Right kidney (tissue), 1 donor: ENCODE data around the gene DNAH10.
"Not testable (repeated sequence)": the region's sequence is repeated elsewhere in the genome, so short reads cannot be mapped to it uniquely, and the experiment has no call there.

Source experiments
- DNase-seq: peaks from one replicate; pipeline ENCODE4 v3.0.0-alpha.2; 2016

Gene DNAH10

DNA sequence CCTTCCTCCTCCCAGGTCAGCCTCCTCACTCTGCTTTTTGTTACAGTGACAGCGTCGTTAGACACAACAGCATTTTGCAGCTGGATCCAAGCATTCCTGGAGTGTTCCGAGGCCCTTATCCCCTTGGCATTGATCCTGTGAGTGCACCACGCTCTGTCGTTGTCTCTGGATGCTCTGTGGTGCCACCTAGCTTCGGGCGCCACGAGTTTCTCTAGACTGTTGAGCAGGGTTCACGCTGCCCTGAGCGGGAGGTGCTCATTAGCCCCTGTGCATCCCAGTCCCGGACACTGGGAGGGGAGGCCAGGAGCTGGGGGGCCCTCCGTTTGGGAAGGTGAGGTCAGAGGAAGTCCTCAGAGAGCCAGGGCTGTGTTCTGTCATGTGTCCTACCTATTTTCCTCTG, 17.3 kb upstream of the DNAH10 start:
- DNase-seq = no peak

DNA sequence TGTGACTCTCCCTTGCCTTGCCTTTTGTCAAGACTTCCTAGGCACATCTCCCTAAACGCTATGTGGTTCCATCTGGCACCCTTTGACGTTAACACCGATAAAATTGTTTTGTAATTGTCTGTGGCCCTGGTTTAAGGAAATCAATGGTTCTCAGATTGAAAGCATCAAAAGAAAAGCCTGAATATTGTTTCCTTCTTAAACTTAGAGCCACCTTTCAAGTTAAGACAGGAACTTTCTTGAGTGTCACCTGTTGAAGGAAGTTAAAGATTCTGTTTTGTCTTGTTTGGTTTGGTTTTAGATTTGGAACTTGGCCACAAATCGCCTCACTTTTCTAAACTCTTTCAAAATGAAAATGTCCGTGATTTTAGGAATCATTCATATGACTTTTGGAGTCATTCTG, 14.8 kb upstream of the DNAH10 start:
- DNase-seq = no peak

DNA sequence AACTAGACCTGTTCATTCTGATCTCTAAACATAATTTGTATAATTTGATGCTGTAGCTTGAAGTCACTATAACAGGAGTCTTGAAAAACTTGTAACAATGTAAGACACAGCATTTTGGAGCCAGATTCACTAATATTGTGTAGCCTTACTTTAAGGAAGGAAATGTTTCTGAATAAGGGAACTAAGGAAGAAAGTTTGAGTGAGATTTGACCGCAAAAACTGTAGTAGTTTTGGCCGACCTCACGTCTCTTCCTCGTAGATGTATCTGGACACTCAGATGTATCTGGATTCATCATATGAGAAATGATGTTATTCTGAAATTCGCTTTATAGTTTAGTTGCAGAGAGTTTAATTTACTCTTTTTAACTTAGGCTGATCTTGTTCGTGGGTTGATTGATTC, 13.9 kb upstream of the DNAH10 start:
- no peak for DNase-seq

DNA sequence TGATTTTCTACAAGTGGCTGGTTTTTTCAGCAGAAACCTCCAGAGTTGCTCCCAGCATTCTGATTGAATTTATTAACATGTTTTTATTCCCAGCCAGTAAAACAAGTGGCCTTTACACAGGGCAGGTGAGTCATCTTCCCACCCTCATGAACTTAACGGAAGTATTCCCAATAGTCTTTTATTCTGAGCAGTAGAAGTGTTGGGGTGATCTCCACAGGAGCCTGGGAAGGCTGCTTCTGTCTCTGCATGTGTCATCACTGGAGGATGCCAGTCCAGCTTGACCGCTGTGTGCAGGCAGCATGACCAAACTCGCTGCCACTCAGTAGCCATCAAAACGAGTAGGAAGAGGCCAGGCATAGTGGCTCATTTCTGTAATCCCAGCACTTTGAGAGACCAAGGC, 13.4 kb upstream of the DNAH10 start:
- DNase-seq = no peak

DNA sequence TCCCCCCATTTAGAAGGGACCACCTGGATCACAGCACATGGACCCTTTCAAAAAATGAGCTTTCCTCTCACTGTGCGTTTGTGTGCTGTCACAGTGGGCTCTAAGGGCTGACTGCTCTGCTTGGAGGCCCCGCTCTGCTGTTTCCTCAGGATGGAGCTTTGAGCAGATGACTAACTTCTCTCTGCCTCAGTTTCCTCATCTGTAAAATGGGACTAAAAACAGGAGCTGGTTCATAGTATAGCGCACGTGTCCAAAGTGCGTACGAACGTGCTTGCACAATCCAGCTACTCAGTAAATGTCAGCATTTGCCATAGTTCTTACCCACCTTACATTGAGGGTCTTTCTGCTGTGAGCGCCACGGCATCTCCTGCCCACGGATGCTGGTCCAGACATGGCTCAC, 12.7 kb upstream of the DNAH10 start:
- no peak for DNase-seq

DNA sequence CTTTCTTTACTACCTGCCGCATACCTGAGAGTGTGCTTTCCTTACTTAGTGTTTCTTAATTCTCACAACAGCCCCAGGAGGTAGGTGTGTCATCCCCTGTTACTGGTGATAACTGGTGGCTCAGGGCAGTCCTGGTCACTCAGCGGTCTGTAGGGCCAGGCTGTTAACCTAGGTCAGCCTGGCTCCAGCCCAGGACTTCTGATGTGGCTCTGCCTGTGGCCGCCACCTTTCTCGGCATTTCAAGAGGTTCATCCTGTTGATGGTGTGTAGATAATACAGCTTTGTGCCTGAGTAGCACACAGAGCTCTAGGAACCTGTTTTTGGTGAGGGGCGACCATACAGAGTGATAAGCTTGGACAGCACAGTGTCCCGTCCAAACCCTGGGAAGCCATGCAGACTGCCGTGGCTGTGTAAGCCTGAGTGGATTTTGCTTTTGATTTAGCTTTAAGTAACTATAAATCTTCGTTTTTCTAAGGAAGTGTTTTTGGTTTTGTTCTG, 11.9 kb upstream of the DNAH10 start:
- no peak for DNase-seq

DNA sequence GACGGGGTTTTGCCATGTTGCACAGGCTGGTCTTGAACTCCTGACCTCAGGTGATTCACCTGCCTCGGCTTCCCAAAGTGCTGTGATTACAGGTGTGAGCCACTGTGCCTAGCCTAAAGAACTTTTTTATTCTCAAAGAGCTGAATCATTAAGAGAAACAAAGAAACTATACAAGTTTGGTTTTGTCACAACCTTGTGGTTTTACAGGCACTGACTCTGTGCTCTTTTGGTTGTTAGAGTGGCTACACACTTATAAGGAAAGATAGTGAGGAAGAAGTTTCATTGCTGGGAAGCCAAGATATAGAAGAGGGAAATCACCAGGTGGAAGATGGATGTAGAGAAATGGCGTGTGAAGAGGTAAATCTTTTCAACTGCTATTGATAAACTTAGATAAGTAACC, 10.1 kb upstream of the DNAH10 start:
- no peak for DNase-seq

DNA sequence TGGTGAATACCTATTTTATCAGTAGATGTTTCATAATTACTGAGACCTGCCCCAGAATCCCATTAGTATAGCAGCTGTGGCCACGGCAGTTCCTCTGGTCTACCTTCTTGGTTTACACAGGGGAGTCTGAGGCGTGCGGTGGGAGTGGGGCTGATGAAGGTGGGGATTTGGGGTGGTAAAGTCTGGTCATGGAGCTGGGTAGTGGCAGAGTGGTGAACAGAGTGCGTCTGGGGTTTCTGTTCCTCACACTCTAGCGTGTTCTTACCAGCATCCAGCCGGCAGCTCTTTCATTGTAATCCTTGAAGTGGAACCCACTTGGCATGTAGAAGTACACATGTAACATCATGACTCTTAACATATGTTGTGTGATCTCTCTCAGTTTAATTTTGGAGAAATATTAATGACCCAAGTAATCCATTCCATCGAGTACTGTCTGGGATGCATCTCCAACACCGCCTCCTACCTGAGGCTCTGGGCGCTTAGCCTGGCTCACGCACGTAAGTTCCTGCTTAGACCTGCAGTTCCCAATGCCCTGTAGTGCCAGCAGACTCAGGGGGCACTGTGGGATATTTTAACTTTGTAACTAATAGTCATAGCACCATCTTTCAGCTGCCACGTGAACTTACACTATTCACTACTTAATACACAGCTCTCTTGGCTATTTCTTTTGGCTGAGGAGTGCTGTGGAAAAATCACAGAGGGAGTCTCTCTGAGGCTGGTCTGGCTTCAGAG, 7.9 kb upstream of the DNAH10 start:
- no peak for DNase-seq

DNA sequence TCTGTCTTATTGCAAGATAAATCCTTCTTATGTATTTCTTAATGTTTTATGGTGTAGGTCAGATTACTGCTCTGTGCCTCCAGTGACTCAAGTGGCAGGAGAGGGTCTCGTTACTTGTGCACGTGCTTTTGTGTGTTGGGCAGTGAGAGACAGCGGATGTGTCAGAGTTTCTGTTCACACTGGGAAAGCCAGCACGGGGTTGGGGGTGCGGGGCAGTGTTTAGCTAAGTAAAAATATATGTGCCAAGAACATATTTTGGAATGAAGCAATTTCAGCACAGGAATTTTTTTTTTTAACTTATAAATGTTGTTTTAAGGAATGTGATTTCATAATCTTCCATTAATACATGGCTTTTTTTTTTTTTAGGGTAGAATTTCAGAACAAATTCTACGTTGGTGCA, 4.5 kb upstream of the DNAH10 start:
- no peak for DNase-seq

DNA sequence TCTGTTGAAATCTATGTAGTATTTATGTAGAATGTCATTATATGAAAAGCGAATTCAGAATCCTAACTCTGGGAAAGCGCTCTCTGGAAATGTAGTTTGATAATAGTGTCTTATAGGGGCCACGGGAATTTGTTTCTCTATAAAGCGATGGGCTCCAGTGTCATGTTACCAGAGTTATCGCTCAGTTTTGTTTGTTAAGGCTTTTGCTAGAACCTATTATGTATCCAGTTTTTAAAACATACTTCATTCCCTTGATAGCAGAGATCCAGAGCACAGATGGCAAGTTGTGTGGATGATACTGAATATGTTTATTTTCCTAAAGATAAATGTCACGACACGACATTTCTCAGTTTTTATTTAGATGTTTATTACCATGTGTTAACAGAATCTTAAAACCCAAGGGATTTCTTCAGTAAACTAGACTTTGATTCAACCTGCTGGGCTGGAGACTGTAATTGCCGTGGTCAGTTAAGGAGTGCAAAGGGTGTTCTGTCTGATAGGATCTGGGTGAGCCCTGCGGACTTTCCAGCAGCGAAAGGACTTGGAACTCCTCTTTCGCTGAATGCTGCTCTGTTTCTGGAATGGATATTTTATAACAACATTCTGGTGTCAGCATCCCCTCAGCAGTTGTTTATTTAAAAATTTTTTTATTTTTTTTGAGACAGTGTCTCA, 1.7 kb upstream of the DNAH10 start:
- DNase-seq = no peak

DNA sequence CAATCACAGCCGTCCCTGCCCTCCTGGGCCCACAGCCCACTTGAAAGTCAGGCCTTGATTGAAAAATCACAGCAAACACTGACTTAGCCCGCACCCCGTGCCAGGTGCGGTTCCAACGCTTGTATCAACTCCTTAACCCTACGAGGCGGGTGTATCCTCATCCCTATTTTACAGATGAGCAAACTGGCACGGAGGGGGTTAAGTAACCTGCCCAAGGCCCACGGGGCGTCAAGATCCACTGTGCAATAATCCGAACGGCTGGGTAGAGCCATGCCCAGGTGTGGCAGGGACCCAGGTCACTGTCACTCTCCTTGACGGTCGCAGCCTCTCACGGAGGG, 583 bp downstream of the DNAH10 start:
- no peak for DNase-seq

DNA sequence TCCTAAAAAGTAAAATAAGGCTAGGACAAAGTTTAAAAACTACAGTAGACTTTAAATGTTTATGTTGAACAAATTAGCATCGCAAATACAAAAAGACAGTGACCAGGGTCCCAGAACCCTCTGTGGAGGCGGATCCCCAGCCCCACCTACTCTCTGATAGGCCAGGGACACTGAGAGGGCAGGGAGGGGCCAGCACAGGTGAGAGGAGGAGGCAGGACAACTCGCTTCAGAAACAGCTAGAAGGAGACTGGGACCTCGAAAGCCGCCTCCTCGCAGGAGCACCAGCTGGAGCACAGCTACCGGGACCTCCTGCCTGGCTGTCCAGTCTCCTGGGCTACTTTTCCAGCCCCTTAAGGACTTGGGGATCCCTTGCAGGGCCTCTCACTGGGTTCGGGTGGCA, 992 bp downstream of the DNAH10 start:
- DNase-seq = peak; percentile 6

DNA sequence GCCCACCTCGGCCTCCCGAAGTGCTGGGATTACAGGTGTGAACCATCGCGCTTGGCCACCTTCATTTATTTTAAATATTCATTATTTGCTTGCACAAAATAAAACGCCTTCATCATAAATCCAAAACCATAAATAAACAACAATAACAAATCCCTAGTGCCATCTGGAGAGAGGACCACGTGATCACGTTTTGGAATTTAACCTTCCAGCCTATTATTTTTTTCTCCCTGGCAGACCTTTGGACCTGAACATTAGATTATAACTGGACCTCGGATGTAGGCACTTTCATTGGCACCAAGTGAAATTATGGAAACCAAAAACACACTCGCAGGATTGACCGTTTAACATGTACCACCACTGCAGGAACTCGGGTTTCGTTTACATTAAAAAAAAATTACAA, 2.0 kb downstream of the DNAH10 start:
- DNase-seq = no peak

DNA sequence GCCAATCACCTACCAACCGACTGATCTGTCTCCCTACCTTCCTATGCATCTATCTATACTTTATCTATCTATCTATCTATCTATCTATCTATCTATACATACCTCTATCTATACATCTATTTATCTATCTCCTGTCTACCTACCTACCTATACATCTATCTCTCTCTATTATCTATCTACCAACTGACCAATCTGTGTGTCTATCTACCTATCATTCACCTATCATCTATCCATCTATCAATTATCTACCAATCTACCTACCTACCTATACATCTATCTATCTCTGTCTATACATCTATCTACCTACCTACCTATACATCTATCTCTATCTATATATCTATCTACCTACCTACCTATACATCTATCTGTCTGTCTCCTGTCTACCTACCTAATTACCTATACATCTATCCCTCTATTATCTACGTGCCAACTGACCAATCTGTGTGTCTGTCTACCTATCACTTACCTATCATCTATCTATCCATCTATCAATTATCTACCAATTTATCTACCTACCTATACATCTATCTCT, 3.5 kb downstream of the DNAH10 start:
- no peak for DNase-seq

DNA sequence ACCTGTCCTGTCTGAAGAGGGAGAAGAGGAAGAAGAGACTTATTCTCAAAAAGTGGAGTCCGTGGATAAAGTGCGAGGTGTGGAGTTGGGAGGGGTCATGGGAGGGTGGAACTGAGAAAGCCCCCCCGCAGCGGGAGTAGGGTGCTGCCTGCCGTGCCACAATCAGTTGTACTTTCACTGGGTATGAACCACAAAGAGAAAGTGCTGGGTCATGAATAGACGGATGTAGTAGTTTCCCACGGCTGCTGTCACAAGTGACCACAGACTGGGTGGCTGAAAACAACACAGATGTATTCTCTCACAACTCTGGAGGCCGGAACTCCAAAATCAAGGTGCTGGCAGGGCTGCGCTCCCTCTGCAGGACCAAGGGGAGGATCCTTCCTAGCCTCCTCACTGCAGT, 5.5 kb downstream of the DNAH10 start:
- DNase-seq = no peak

DNA sequence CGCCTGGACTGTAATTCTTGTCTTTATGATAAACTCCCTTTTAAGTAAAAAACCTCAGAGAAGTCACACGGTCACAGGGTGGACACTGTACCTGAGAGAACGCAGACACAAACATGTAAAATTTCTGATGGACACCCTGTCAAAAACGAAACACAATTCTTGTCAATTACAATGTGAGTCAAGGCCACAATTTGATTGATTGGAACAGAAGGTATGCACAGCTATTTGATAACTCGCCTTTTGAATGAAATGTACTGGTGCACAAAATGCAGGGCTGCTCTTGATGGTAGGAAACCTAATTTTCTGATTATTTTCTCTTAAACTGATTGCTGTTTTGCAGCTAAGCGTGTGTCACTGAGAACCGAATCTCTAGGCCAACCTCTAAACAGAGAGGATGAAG, 9.2 kb downstream of the DNAH10 start:
- no peak for DNase-seq

DNA sequence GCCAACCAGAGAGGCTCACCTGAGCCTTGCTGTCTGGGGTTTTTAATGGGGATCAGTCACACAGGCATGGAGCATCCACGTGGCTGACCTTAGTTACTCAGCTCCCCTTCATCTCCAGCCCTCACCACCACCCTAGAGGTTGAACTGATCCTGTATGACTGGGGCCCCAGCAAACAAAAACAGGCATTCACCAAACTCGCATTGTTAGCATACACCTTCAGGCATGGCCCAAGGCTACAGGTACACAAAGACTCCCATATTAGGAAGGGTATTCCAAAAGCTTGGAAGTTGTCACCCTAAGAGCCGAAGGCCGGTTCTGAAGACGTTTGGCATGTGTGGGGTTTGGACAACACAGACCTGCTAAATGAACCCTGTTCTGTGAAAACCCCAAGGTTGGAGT, 10.0 kb downstream of the DNAH10 start:
- no peak for DNase-seq

DNA sequence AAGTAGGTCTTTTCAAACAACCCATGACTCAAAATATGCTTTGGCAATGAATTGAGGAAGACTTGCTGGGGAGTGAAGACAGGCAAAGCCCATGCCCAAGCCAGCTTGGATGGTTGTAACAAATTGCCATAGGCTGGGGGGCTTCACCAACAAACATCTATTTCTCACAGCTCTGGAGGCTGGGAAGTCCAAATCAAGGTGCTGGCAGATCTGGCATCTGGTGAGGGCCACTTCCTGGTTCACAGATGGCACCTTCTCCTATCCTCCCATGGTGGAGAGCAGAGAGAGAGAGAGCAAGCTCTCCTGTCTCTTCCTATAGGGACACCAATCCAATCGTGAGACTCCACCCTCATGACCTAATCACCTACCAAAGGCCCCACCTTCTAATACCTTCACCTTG, 11.3 kb downstream of the DNAH10 start:
- DNase-seq = no peak

DNA sequence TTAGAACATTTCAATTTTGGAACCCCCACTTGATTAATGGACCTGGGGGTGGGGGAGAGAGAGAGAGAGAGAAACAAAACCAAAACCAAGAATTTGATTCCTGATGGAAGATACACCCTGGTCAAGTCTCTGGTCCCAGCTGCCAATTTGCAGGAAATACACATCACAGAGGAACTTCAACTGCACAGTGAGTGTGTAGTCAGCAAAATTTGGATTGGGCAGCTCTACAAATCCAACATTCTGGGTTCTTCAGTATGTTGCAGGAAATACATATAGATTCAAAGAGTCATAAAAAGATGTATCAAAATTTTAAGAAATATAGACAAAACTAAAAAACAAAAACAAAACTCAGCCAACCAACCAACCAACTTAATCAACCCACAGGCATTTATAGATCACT, 17.4 kb downstream of the DNAH10 start:
- no peak for DNase-seq

DNA sequence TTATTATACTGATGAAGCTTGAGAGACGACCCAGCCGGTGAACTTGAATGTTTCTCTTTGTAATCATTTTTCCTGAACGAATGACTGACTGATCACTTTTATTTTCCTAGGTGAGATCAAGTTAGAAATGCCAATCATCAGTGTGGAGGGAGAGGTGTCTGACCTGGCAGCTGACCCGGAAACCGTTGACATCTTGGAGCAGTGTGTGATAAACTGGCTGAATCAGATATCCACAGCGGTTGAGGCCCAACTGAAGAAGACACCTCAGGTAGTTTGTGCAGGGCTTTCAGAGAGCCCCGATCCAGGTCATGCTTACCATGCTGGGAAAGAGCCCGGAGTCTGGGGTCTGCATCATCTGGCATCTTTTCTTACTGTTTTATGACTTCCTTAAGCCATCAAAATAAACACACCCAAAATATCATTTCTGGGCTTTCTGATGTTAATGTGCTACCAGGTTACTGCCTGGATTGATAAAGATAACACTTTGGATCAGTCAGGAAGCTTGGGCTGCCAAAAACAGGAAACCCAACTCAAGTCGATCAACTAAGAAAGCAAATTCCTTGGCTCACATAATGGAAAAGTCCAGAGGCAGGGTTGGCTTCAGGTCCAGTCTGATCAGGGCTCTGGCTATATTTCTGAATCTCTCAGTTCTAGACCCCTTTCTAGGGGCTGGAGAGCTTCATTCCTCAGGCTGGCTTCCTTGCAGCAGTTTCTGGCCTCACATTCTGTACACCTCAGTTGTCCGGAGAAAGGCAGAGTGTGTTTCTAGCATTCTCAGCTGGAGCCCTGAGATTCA, 21.1 kb downstream of the DNAH10 start:
- DNase-seq = no peak

DNA sequence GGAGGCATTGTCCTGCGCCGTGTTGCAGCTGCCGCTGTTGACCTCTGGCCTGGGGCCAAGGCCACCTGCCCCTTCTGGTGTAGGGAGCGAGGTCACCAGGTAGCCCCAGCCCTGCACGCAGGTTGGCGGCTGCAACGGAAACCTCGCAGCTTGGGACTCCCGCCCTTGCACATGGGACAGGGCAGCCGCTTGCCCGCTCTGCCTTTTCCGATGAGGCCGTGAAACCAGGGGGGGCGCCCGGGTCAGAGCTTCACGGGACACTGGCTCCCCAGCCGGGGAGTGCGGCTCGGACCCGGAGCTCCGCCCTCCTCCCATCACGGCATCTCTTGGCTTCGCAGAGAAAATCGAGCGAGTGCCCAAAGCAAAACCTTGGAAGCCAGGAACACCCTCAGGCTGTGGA, 25.4 kb downstream of the DNAH10 start:
- DNase-seq = no peak

DNA sequence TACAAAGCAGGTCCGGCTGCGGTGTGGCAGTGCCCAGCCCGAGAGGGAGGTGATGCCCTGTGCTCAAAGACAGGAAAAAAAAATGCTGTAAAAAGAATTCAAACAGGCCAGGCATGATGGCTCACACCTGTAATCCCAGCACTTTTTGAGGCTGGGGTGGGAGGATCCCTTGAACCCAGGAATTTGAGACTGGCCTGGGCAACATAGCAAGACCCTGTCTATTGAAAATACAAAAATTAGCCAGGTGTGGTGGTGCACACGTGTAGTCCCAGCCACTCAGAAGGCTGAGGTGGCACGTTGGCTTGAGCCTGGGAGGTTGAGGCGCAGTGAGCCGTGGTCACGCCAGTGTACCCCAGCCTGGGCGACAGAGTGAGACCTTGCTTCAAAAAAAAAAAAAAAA, 26.4 kb downstream of the DNAH10 start:
- DNase-seq = no peak

DNA sequence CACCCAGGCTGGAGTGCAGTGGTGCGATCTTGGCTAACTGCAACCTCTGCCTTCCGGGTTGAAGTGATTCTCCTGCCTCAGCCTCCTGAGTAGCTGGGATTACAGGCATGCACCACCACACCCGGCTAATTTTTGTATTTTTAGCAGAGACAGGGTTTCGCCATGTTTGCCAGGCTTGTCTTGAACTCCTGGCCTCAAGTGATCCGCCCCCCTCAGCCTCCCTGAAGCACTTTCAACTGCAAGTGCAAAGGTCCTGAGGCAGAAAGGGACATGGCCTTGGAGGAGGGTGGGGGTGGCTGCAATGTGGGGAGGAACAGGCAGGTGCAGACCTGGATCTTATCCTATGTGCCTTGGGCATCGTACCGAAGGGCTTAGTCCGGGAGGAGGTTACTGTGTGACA, 27.3 kb downstream of the DNAH10 start:
- DNase-seq = not testable (repeated sequence)
